ENCODE results near the gene OSBPL6.
"Not testable (repeated sequence)": the region's sequence is repeated elsewhere in the genome, so short reads cannot be mapped to it uniquely, and the experiment has no call there.

OSBPL6 gene

GRCh38 chr2:178366412-178366811, 172.1 kb downstream of the OSBPL6 start:
- no peak for DNase-seq

- DNase-seq, result no peak
Measured at GRCh38 chr2:178367344-178367743, 173.0 kb downstream of the OSBPL6 start.

GRCh38 chr2:178374865-178375264, 180.6 kb downstream of the OSBPL6 start:
- no peak for DNase-seq

GRCh38 chr2:178377046-178377445, 182.7 kb downstream of the OSBPL6 start:
- DNase-seq, result no peak

GRCh38 chr2:178379162-178380004, 185.1 kb downstream of the OSBPL6 start:
- DNase-seq, result no peak

GRCh38 chr2:178380763-178381162, 186.5 kb downstream of the OSBPL6 start:
- no peak for DNase-seq

- no peak for DNase-seq
Measured at GRCh38 chr2:178383718-178384117, 189.4 kb downstream of the OSBPL6 start.

- no peak for DNase-seq
Measured at GRCh38 chr2:178385595-178386148, 191.4 kb downstream of the OSBPL6 start.

GRCh38 chr2:178386986-178387597, 192.8 kb downstream of the OSBPL6 start:
- DNase-seq, result no peak

- DNase-seq, result no peak
Measured at GRCh38 chr2:178388287-178388686, 194.0 kb downstream of the OSBPL6 start.

GRCh38 chr2:178391701-178392100, 197.4 kb downstream of the OSBPL6 start:
- no peak for DNase-seq

GRCh38 chr2:178392215-178392614, 197.9 kb downstream of the OSBPL6 start:
- no peak for DNase-seq

- DNase-seq, result no peak
Measured at GRCh38 chr2:178394859-178395258, 200.5 kb downstream of the OSBPL6 start.

- DNase-seq, result no peak
Measured at GRCh38 chr2:178395295-178395694, 201.0 kb downstream of the OSBPL6 start.

GRCh38 chr2:178395941-178396570, 201.7 kb downstream of the OSBPL6 start:
- no peak for DNase-seq

- no peak for DNase-seq
Measured at GRCh38 chr2:178397002-178397605, 202.8 kb downstream of the OSBPL6 start.

GRCh38 chr2:178401994-178402437, 207.7 kb downstream of the OSBPL6 start:
- no peak for DNase-seq

- DNase-seq, result no peak
Measured at GRCh38 chr2:178403671-178404306, 209.5 kb downstream of the OSBPL6 start.

GRCh38 chr2:178404368-178404767, 210.1 kb downstream of the OSBPL6 start:
- no peak for DNase-seq

- no peak for DNase-seq
Measured at GRCh38 chr2:178409261-178409660, 214.9 kb downstream of the OSBPL6 start.

- no peak for DNase-seq
Measured at GRCh38 chr2:178412047-178412446, 217.7 kb downstream of the OSBPL6 start.

- DNase-seq, result not testable (repeated sequence)
Measured at GRCh38 chr2:178412453-178412852, 218.1 kb downstream of the OSBPL6 start.

All from stimulated activated naive CD4-positive, alpha-beta T cell treated with Interleukin-2 at 50 U/mL for 16 hours (primary cell).